ENCODE data around the gene CACNA2D3. TPM values are rescaled to one million over a fixed set of nuclear protein-coding genes. Genes with fewer than 3 reads are reported as not detected.

CACNA2D3 gene
- total RNA-seq, 4 donors from 2014 or later: 0.55 to 3.4 (median 1.6) TPM

GRCh38 chr3:54372232-54372631, 249.9 kb downstream of the CACNA2D3 start:
- no peaks in the 10 kb centered on the region for H3K9me3 ChIP-seq
- intact Hi-C loops (cut with DNase I; ENCODE audit: low total_unique reads) (no loop called here), in situ Hi-C loops (cut with MboI; ENCODE audit: low pct_ligation_motif_present in 1 of 4, low pct_unique_long_range_greater_than_20kb in 1 of 4, low sequenced_read_pairs in 3 of 4) (loop anchor here in 3 of 4 donors (10.0 to 25.0 kb wide), 3 partner anchors 227 to 435 kb away; no protein-coding TSS in a partner anchor)
- TF ChIP-seq POLR2A (IDR thresholded peaks at IDR 0.05) (no peak), EP300 (IDR thresholded peaks at IDR 0.05; ENCODE audit: low read depth) (no peak), CTCF (IDR thresholded peaks at IDR 0.05) (no peak), POLR2AphosphoS5 (IDR thresholded peaks at IDR 0.05) (no peak)
- 63 to 74% methylated on average over 3 of the region's 3 CpGs for WGBS, 2 donors (ENCODE audit: low coverage in 1 of 2)
- no peak overlapping the region for H3K27ac ChIP-seq
- H3K4me1 ChIP-seq: no peaks in the 10 kb centered on the region
- no peak overlapping the region for H3K4me3 ChIP-seq
- no peak for DNase-seq
- peaks cover 12% of the 10 kb centered on the region for H3K27me3 ChIP-seq
- H3K36me3 ChIP-seq: no peaks in the 10 kb centered on the region

- Histone ChIP-seq H3K4me1 (no peaks in the 10 kb centered on the region), H3K9me3 (no peaks in the 10 kb centered on the region), H3K27me3 (peaks cover 2% of the 10 kb centered on the region), H3K36me3 (no peaks in the 10 kb centered on the region), H3K27ac (no peak overlapping the region), H3K4me3 (no peak overlapping the region)
- 63 to 74% methylated on average over 7 to 8 of the region's 8 CpGs for WGBS, 2 donors (ENCODE audit: low coverage in 1 of 2)
- in situ Hi-C loops (cut with MboI; ENCODE audit: low pct_ligation_motif_present in 1 of 4, low pct_unique_long_range_greater_than_20kb in 1 of 4, low sequenced_read_pairs in 3 of 4): loop anchor here in 3 of 4 donors (10.0 to 25.0 kb wide), 3 partner anchors 230 to 437 kb away; no protein-coding TSS in a partner anchor
- no peak for TF ChIP-seq POLR2A (IDR thresholded peaks at IDR 0.05)
- TF ChIP-seq POLR2AphosphoS5 (IDR thresholded peaks at IDR 0.05): no peak
- TF ChIP-seq EP300 (IDR thresholded peaks at IDR 0.05; ENCODE audit: low read depth): no peak
- TF ChIP-seq CTCF (IDR thresholded peaks at IDR 0.05): peak; percentile 42 to 72 (median 60)
- intact Hi-C loops (cut with DNase I; ENCODE audit: low total_unique reads): no loop called here
- DNase-seq: peak; percentile 41
These were observed 252.0 kb downstream of the CACNA2D3 start for GRCh38 chr3:54374214-54374852.

GRCh38 chr3:54376142-54376807, 253.9 kb downstream of the CACNA2D3 start:
- no peaks in the 10 kb centered on the region for H3K4me1 ChIP-seq
- no peak overlapping the region for H3K4me3 ChIP-seq
- in situ Hi-C loops (cut with MboI; ENCODE audit: low pct_ligation_motif_present in 1 of 4, low pct_unique_long_range_greater_than_20kb in 1 of 4, low sequenced_read_pairs in 3 of 4): loop anchor here in 1 of 4 donors (10.0 kb wide), 1 partner anchor 231 kb away; no protein-coding TSS in a partner anchor
- H3K36me3 ChIP-seq: no peaks in the 10 kb centered on the region
- no peak overlapping the region for H3K27ac ChIP-seq
- TF ChIP-seq POLR2AphosphoS5 (IDR thresholded peaks at IDR 0.05) (no peak), EP300 (IDR thresholded peaks at IDR 0.05; ENCODE audit: low read depth) (no peak), POLR2A (IDR thresholded peaks at IDR 0.05) (no peak), CTCF (IDR thresholded peaks at IDR 0.05) (no peak)
- intact Hi-C loops (cut with DNase I; ENCODE audit: low total_unique reads): no loop called here
- 69 to 81% methylated on average over 6 of the region's 6 CpGs for WGBS, 2 donors (ENCODE audit: low coverage in 1 of 2)
- no peaks in the 10 kb centered on the region for H3K27me3 ChIP-seq
- no peak for DNase-seq
- no peaks in the 10 kb centered on the region for H3K9me3 ChIP-seq

- intact Hi-C loops (cut with DNase I; ENCODE audit: low total_unique reads) (no loop called here), in situ Hi-C loops (cut with MboI; ENCODE audit: low pct_ligation_motif_present in 1 of 4, low pct_unique_long_range_greater_than_20kb in 1 of 4, low sequenced_read_pairs in 3 of 4) (loop anchor here in 1 of 4 donors (10.0 kb wide), 1 partner anchor 232 kb away; no protein-coding TSS in a partner anchor)
- Histone ChIP-seq H3K27ac (no peak overlapping the region), H3K36me3 (no peaks in the 10 kb centered on the region), H3K27me3 (no peaks in the 10 kb centered on the region), H3K4me3 (no peak overlapping the region), H3K4me1 (no peaks in the 10 kb centered on the region), H3K9me3 (no peaks in the 10 kb centered on the region)
- no peak for TF ChIP-seq POLR2A (IDR thresholded peaks at IDR 0.05)
- WGBS, 2 donors (ENCODE audit: low coverage in 1 of 2): 53 to 65% methylated on average over 3 to 4 of the region's 4 CpGs
- DNase-seq: no peak
These were observed 254.7 kb downstream of the CACNA2D3 start for GRCh38 chr3:54376939-54377578.

Data from transverse colon (tissue), 4 donors.